T-helper 2 cell treated with Interferon-gamma antibody and Interleukin-4, amounts not matched to agents 5 μg/mL and 100 μg/mL, for 36 hours (primary cell): Measurements from ENCODE around the gene FAM240A.
"Not testable (repeated sequence)": the region's sequence is repeated elsewhere in the genome, so short reads cannot be mapped to it uniquely, and the experiment has no call there.

ENCODE experiments used
- DNase-seq: peaks from one replicate; pipeline ENCODE4 v3.0.0; 2021; ENCODE audit warnings: low spot score
- H3K27ac Mint-ChIP-seq: one replicate; pipeline ENCODE4 v1.8.0; 2021; ENCODE audit warnings: mild to moderate bottlenecking, mixed read lengths
- H3K27me3 Mint-ChIP-seq: one replicate; pipeline ENCODE4 v1.8.0; 2021; ENCODE audit warnings: low read depth, mixed read lengths
- H3K36me3 Mint-ChIP-seq: one replicate; pipeline ENCODE4 v1.8.0; 2021; ENCODE audit warnings: low read depth, mixed read lengths
- H3K4me1 Mint-ChIP-seq: one replicate; pipeline ENCODE4 v1.8.0; 2021; ENCODE audit warnings: low read depth, mixed read lengths
- H3K4me3 Mint-ChIP-seq: one replicate; pipeline ENCODE4 v1.8.0; 2022; ENCODE audit warnings: mild to moderate bottlenecking, moderate library complexity, mixed read lengths
- H3K9me3 Mint-ChIP-seq: one replicate; pipeline ENCODE4 v1.8.0; 2021; ENCODE audit warnings: mixed read lengths

FAM240A gene

DNA sequence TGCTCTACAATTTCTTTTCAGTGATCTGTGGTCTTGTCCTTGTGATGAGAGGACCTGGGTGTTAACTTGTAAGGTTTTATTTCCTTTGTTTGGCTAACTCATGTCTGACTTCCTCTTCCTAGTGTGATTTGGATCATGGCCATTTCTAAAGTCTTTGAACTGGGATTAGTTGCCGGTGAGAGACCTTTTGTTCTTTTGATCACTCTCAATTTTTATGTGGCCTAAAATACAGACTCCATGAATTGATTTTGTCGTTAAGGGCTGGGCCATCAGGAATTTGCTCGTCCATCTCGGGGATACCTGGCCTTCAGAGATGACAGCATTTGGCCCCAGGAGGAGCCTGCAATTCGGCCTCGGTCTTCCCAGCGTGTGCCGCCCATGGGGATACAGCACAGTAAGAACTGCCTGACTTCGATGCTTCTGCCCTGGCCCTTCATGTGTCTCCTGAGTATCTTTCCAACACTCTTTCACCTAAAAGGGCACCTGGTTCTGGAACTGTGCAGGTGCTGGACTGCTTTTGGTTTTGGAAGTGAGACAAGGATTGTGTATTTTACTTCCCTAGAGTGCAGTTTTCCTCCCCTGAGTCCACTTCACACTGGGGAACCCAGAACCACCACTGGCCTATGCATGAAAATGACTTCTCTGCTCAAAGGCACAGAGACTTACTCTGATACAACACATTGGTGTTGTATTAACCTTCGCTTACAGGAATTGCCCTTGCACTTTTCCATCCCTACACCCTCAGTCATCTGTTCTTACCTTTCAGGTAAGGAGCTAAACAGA is 33.2 kb upstream of the FAM240A start:
- H3K27me3 Mint-ChIP-seq: peaks cover 31% of the 10 kb centered on the region
- no peaks in the 10 kb centered on the region for H3K36me3 Mint-ChIP-seq
- H3K4me3 Mint-ChIP-seq: no peak overlapping the region
- no peak for DNase-seq
- H3K9me3 Mint-ChIP-seq: no peaks in the 10 kb centered on the region
- no peak overlapping the region for H3K27ac Mint-ChIP-seq
- H3K4me1 Mint-ChIP-seq: peaks cover 2% of the 10 kb centered on the region

DNA sequence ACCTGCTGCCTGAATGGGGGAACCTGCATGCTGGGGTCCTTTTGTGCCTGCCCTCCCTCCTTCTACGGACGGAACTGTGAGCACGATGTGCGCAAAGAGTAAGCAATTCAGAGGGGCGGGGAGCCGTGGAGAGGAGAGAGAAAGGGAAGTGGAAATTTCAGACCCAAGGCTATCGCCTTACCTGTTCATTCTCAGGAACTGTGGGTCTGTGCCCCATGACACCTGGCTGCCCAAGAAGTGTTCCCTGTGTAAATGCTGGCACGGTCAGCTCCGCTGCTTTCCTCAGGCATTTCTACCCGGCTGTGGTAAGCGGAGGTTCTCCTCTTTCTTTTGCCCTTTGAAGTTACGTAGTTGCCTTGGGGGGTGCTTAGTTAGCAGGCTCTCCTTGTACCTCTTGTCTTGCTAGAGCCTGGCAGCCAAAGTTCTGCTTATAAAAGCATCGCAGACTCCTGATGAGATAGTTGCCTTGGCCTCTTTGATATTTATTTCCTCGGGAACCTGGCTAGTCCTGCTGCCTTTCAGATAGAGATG is 32.5 kb upstream of the FAM240A start:
- H3K27me3 Mint-ChIP-seq: peaks cover 27% of the 10 kb centered on the region
- H3K4me3 Mint-ChIP-seq: no peak overlapping the region
- H3K9me3 Mint-ChIP-seq: no peaks in the 10 kb centered on the region
- H3K27ac Mint-ChIP-seq: no peak overlapping the region
- no peak for DNase-seq
- H3K36me3 Mint-ChIP-seq: no peaks in the 10 kb centered on the region
- peaks cover 2% of the 10 kb centered on the region for H3K4me1 Mint-ChIP-seq

- Mint-ChIP-seq H3K27me3 (peaks cover 27% of the 10 kb centered on the region), H3K9me3 (no peaks in the 10 kb centered on the region), H3K36me3 (no peaks in the 10 kb centered on the region), H3K4me3 (no peak overlapping the region), H3K27ac (no peak overlapping the region), H3K4me1 (peaks cover 2% of the 10 kb centered on the region)
- DNase-seq: no peak
These were observed 31.6 kb upstream of the FAM240A start for GRCh38 chr3:46580675-46581074.

GRCh38 chr3:46584598-46585467 is 27.5 kb upstream of the FAM240A start:
- H3K9me3 Mint-ChIP-seq: no peaks in the 10 kb centered on the region
- peaks cover 36% of the 10 kb centered on the region for H3K27me3 Mint-ChIP-seq
- peaks cover 3% of the 10 kb centered on the region for H3K4me1 Mint-ChIP-seq
- no peak overlapping the region for H3K4me3 Mint-ChIP-seq
- H3K36me3 Mint-ChIP-seq: no peaks in the 10 kb centered on the region
- H3K27ac Mint-ChIP-seq: no peak overlapping the region
- DNase-seq: no peak

GRCh38 chr3:46585799-46586693 is 26.3 kb upstream of the FAM240A start:
- no peaks in the 10 kb centered on the region for H3K9me3 Mint-ChIP-seq
- H3K27me3 Mint-ChIP-seq: peaks cover 35% of the 10 kb centered on the region
- peaks cover 5% of the 10 kb centered on the region for H3K4me1 Mint-ChIP-seq
- H3K4me3 Mint-ChIP-seq: no peak overlapping the region
- no peak overlapping the region for H3K27ac Mint-ChIP-seq
- DNase-seq: no peak
- no peaks in the 10 kb centered on the region for H3K36me3 Mint-ChIP-seq

GRCh38 chr3:46586738-46587246 is 25.5 kb upstream of the FAM240A start:
- Mint-ChIP-seq H3K4me1 (peaks cover 5% of the 10 kb centered on the region), H3K27ac (no peak overlapping the region), H3K9me3 (no peaks in the 10 kb centered on the region), H3K36me3 (no peaks in the 10 kb centered on the region), H3K4me3 (no peak overlapping the region), H3K27me3 (peaks cover 34% of the 10 kb centered on the region)
- no peak for DNase-seq

DNA sequence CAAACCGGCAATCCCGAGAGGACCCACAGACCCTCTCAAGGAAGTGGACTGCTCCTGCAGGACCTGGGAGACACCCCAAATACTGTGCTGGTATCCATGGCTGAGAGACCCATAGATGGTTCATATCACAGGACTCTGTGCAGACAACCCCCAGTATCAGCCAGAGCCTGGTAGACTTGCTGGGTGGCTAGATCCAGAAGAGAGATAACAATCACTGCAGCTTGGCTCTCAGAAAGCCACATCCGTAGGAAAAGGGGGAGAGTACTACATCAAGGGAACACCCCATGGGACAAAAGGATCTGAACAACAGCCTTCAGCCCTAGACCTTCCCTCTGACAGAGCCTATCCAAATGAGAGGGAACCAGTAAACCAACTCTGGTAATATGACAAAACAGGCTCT is 25.1 kb upstream of the FAM240A start:
- not testable (repeated sequence) for H3K4me3 Mint-ChIP-seq, DNase-seq, H3K9me3 Mint-ChIP-seq, H3K27ac Mint-ChIP-seq, H3K4me1 Mint-ChIP-seq, H3K36me3 Mint-ChIP-seq
- H3K27me3 Mint-ChIP-seq: peaks cover 35% of the 10 kb centered on the region

- H3K4me1 Mint-ChIP-seq: peaks cover 3% of the 10 kb centered on the region
- DNase-seq: no peak
- H3K27ac Mint-ChIP-seq: no peak overlapping the region
- no peaks in the 10 kb centered on the region for H3K36me3 Mint-ChIP-seq
- H3K4me3 Mint-ChIP-seq: no peak overlapping the region
- H3K27me3 Mint-ChIP-seq: peaks cover 20% of the 10 kb centered on the region
- no peaks in the 10 kb centered on the region for H3K9me3 Mint-ChIP-seq
These were observed 19.0 kb upstream of the FAM240A start for GRCh38 chr3:46593274-46593862.

DNA sequence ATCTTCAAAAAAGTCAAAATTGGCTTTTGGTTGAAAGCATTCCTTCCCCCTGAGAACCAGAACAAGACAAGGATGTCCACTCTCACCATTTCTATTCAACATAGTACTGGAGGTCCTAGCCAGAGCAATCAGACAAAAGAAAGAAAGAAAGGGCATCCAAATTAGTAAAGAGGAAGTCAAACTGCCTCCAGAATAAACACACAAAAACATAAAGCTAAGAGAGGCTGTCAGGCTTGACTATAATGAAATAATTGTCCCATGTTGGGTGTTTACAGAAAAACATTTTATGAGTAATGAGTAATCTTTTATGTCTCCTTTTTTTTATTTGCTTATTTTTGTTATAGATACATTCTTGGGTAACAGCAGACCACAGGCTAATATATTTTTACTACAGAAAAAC is 18.3 kb upstream of the FAM240A start:
- H3K27me3 Mint-ChIP-seq: peaks cover 19% of the 10 kb centered on the region
- H3K36me3 Mint-ChIP-seq: no peaks in the 10 kb centered on the region
- no peak for DNase-seq
- H3K27ac Mint-ChIP-seq: no peak overlapping the region
- H3K4me1 Mint-ChIP-seq: peaks cover 3% of the 10 kb centered on the region
- H3K9me3 Mint-ChIP-seq: no peaks in the 10 kb centered on the region
- no peak overlapping the region for H3K4me3 Mint-ChIP-seq

DNA sequence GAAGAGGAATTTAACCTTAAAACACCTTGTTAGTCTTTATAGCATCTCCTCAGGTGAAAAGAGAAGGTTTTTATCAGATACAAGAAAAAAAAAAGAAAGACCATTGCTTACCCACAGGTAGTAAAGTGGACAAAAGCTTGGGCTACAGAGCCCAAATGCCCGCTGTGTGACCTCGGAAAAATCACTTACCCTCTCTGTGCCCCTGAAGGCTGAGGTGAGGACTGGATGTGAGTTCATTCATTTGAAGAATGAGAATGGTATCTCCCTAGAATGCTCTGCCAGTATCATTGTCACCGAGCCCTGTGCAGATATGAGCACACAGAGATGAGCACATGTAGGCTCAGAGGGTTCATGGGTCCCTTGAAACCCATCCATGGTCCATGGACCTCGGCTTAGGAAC is 17.6 kb upstream of the FAM240A start:
- H3K36me3 Mint-ChIP-seq: no peaks in the 10 kb centered on the region
- peaks cover 18% of the 10 kb centered on the region for H3K27me3 Mint-ChIP-seq
- H3K9me3 Mint-ChIP-seq: no peaks in the 10 kb centered on the region
- peaks cover 3% of the 10 kb centered on the region for H3K4me1 Mint-ChIP-seq
- DNase-seq: no peak
- H3K27ac Mint-ChIP-seq: no peak overlapping the region
- no peak overlapping the region for H3K4me3 Mint-ChIP-seq

DNA sequence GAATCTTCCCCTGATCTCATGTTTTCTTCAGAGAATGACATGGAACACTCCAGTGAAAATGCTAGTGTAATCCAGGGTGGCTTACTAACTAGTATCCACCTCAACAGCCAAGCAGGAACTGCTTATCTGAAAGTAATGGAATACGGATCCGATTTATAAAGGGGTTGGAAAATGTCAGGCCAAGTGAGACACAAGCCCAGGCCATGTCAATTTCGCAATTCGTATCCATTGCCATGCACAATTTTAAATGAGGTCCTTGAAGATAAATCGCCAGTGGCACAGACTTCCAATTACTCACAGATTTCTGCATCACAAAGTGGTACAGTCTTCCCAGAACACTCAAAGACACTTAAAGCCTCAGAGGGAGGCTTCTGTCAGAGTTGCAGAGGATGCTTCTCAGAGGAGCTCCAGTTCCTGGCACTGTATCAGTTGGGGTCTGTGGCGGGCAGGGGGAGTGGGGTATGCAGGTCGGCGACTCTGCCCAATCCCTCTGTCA is 16.5 kb upstream of the FAM240A start:
- no peak overlapping the region for H3K27ac Mint-ChIP-seq
- no peaks in the 10 kb centered on the region for H3K4me1 Mint-ChIP-seq
- H3K27me3 Mint-ChIP-seq: peaks cover 17% of the 10 kb centered on the region
- H3K4me3 Mint-ChIP-seq: no peak overlapping the region
- DNase-seq: no peak
- no peaks in the 10 kb centered on the region for H3K36me3 Mint-ChIP-seq
- H3K9me3 Mint-ChIP-seq: no peaks in the 10 kb centered on the region

GRCh38 chr3:46599590-46599989 is 12.7 kb upstream of the FAM240A start:
- DNase-seq: no peak
- H3K36me3 Mint-ChIP-seq: no peaks in the 10 kb centered on the region
- H3K4me3 Mint-ChIP-seq: no peak overlapping the region
- H3K27ac Mint-ChIP-seq: no peak overlapping the region
- H3K4me1 Mint-ChIP-seq: peaks cover 2% of the 10 kb centered on the region
- H3K27me3 Mint-ChIP-seq: peaks cover 14% of the 10 kb centered on the region
- no peaks in the 10 kb centered on the region for H3K9me3 Mint-ChIP-seq

DNA sequence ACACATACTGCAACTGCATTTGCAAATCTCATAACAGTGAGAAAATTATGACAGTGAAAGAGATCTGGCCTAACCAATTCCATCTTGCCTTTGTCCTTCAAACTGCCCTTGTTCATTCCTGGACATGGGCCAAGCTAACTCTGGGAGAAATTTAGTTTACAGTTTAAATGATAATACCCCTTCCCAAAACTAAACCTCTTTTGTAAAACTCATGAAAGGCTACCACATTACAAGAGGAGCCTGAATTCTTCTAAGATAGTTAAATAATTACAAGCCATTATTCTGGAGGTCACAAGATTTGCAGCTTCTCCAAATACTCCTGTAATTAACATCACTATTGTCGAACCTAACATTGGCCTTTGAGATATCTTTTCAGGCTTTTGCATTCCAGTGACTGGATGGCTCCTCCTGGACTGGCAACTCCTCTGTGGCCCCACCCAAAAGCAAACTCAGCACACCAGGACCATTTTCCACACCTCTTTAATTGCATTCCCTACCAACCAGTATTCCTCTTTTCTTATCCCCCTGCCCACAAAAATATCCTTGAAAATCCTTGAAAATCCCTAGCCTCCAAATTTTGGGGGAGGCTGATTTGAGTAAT is 8.8 kb upstream of the FAM240A start:
- H3K4me3 Mint-ChIP-seq: no peak overlapping the region
- H3K27ac Mint-ChIP-seq: no peak overlapping the region
- H3K9me3 Mint-ChIP-seq: no peaks in the 10 kb centered on the region
- H3K4me1 Mint-ChIP-seq: peaks cover 2% of the 10 kb centered on the region
- H3K27me3 Mint-ChIP-seq: peaks cover 12% of the 10 kb centered on the region
- H3K36me3 Mint-ChIP-seq: no peaks in the 10 kb centered on the region
- no peak for DNase-seq
